Measurements from ENCODE around the gene NIP7. TPM values are rescaled to one million over a fixed set of nuclear protein-coding genes. Genes with fewer than 3 reads are reported as not detected.

NIP7 gene
- total and polyA plus RNA-seq, 2 of the 8 experiments (the other 6 are each of a cell fraction or from before 2014, with no cell fraction given), result 14.5 to 52.2 TPM

DNA sequence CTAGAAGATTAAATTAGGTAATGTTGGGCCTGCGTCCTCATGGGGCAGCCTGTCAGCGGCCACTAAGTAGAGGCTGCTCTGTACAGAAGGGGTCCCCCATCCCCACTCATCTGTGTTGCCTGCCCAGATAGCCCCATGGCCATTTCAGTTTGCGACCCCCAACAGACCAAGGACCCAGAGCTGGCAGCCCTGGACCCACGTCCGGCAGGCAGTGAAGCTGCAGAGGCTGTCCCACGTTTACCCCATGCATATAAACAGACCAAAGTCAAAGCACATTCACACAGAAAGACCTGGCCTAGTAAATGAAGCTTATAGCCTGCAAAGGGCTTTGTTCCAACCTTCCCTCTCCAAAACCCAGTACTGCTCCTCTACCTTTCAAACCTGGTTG, 13.8 kb upstream of the NIP7 start:
- H3K27ac ChIP-seq (ENCODE audit: low read depth, low read length), result no peak overlapping the region
- H3K79me1 ChIP-seq (ENCODE audit: low read depth, low read length), result peaks cover 21% of the 10 kb centered on the region
- H2BK5ac ChIP-seq (ENCODE audit: low read depth, low read length), result no peak overlapping the region
- H4K91ac ChIP-seq (replicated peaks; ENCODE audit: insufficient read length, low read length), result no peak overlapping the region
- no peak overlapping the region for H3K4ac ChIP-seq (replicated peaks; ENCODE audit: insufficient read length, low read depth, low read length)
- H3K4me3 ChIP-seq (ENCODE audit: extremely low read depth in 1 of 4, insufficient read depth in 2 of 4, low read depth in 3 of 4, low read length in 4 of 4), result no peak overlapping the region
- H3K9me3 ChIP-seq (ENCODE audit: insufficient read depth in 2 of 2, low read depth in 1 of 2, low read length in 1 of 2), result no peaks in the 10 kb centered on the region
- H2BK20ac ChIP-seq (ENCODE audit: low read length), result no peak overlapping the region
- FAIRE-seq (no peak), DNase-seq (ENCODE audit: low read depth in 1 of 2, low spot score in 2 of 2) (no peak)
- H3K9ac ChIP-seq (replicated peaks in 1 of 4; ENCODE audit: extremely low read depth in 1 of 4, low read depth in 3 of 4, low read length in 3 of 4), result no peak overlapping the region
- peaks cover 15 to 76% (median 36%) of the 10 kb centered on the region in 4 experiments for H3K36me3 ChIP-seq (ENCODE audit: control insufficient read depth in 2 of 4, insufficient read depth in 4 of 4, low read length in 3 of 4)
- H3K4me2 ChIP-seq (ENCODE audit: insufficient read depth in 1 of 2, low read depth in 2 of 2, low read length in 2 of 2), result no peak overlapping the region; a peak in 1 of 4 replicates
- H3K27me3 ChIP-seq (replicated peaks in 1 of 4; ENCODE audit: control insufficient read depth in 3 of 4, extremely low read depth in 1 of 4, insufficient read depth in 3 of 4, low read length in 3 of 4), result no peaks in the 10 kb centered on the region
- H2AFZ ChIP-seq (ENCODE audit: low read length), result no peak overlapping the region
- no peak overlapping the region for H2AK5ac ChIP-seq (ENCODE audit: low read depth, low read length)
- POLR2A ChIA-PET (ENCODE audit: partially characterized antibody), result interaction anchor here (0.8 to 29.8 kb wide), 6 partner anchors 5 to 176 kb away, joined by 3 to 497 read pairs (median 4); partner anchors contain the start of genes COG8, NIP7, PDF and TMED6
- H3K14ac ChIP-seq (ENCODE audit: insufficient read length), result no peak overlapping the region
- H2BK15ac ChIP-seq (ENCODE audit: low read length), result no peak overlapping the region
- peaks cover 9 to 67% of the 10 kb centered on the region in 2 experiments for H3K79me2 ChIP-seq (ENCODE audit: control insufficient read depth in 1 of 2, insufficient read depth in 2 of 2, low read length in 2 of 2)
- no peak overlapping the region for H4K5ac ChIP-seq (ENCODE audit: insufficient read length, low read depth, low read length)
- H2BK12ac ChIP-seq (ENCODE audit: low read depth, low read length), result no peak overlapping the region
- H3K23ac ChIP-seq (ENCODE audit: insufficient read length), result no peak overlapping the region
- no peak overlapping the region for H3K56ac ChIP-seq (replicated peaks; ENCODE audit: insufficient read length, low read depth, low read length)
- H3K4me1 ChIP-seq (replicated peaks in 1 of 4; ENCODE audit: control insufficient read depth in 3 of 4, insufficient read depth in 4 of 4, low read length in 3 of 4), result peaks cover 6 to 15% (median 10%) of the 10 kb centered on the region in 4 experiments
- no peak overlapping the region for H3K18ac ChIP-seq (ENCODE audit: extremely low read depth, low read length)
- WGBS, 2 experiments (ENCODE audit: extremely low coverage in 1 of 2, insufficient coverage in 1 of 2, insufficient read length in 1 of 2, insufficient replicate concordance in 2 of 2, low coverage in 1 of 2, low lambda C conversion rate in 2 of 2, missing lambda C conversion rate in 1 of 2), result 89% methylated on average over 6 of the region's 6 CpGs; no CpG with 5 or more reads in 1 of the 2 experiments
- TF ChIP-seq SIRT6 (IDR thresholded peaks at IDR 0.05; ENCODE audit: low read length), result no peak
- peak; percentile 34 for TF ChIP-seq POLR2AphosphoS5 (IDR thresholded peaks at IDR 0.05; ENCODE audit: low read depth, low read length)
- no peak for TF ChIP-seq TBP (IDR thresholded peaks at IDR 0.05; ENCODE audit: low read depth, low read length)
- TF ChIP-seq CTBP2 (IDR thresholded peaks at IDR 0.05; ENCODE audit: borderline replicate concordance, insufficient read depth, insufficient read length, low read length), result no peak
- no peak overlapping the region for H2BK120ac ChIP-seq (replicated peaks; ENCODE audit: low read depth, low read length)
- CTCF ChIA-PET (ENCODE audit: partially characterized antibody), result interaction anchor here (0.7 to 3.4 kb wide), 4 partner anchors 8 to 157 kb away, joined by 3 to 10 read pairs (median 4); partner anchors contain the start of genes COG8 and NIP7
- no peak overlapping the region for H4K8ac ChIP-seq (ENCODE audit: extremely low read depth, insufficient read depth, low read length)
- peaks cover 14 to 42% of the 10 kb centered on the region in 2 experiments for H4K20me1 ChIP-seq (replicated peaks in 1 of 2; ENCODE audit: control insufficient read depth in 1 of 2, insufficient read depth in 2 of 2, low read length in 2 of 2)
- H3K23me2 ChIP-seq (ENCODE audit: low read depth, low read length), result peaks cover 11% of the 10 kb centered on the region; the same call in 1 of the 2 replicates
